ENCODE measurements around the gene SOX30. TPM values are rescaled to one million over a fixed set of nuclear protein-coding genes. Genes with fewer than 3 reads are reported as not detected.

SOX30 gene
- total RNA-seq, 1 experiment from 2014 or later = 0.11 TPM

DNA sequence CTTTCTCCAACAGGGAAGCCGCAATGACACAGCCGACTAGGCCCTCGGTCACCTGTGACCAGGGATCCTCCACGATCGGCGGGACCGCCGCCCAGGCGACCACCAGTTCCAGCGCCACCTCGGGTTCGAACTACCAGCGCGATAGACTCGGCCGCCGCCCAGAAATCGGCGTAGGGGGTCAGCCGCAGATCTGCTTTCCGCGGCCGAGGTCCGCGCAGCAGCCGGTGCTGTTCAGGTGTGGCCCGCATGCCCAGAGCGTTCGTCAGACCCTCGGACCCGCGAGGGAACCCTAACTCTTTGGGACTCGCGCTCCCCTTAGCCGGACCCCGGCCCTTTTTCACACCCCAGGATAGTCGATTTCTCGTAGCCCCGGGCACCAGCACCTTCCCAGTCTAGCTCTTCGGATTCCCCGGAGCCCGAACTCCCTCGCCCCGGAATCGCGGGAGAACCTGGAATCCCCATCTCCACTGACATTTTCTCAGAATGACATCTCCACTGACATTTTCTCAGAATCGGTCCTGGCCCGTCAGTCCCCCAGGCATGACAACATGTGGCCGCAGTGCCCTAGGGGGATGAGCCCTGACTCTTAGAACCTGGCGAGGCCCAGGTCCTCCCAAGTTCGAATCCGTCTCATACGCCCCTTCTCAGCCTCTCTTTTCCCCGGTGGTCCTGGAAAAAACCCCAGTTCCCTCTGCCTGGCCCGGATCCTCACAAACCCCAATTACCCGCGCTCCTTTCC, 19.5 kb upstream of the SOX30 start:
- intact Hi-C loops (cut with micrococcal nuclease; ENCODE audit: unreplicated experiment) = no loop called here
- DNase-seq = no peak
- H2AFZ ChIP-seq = no peak overlapping the region
- H3K4me3 ChIP-seq = no peak overlapping the region
- ChIA-PET CTCF (no interaction called here), POLR2A (ENCODE audit: unreplicated experiment) (no interaction called here)
- H3K4me1 ChIP-seq (replicated peaks; ENCODE audit: insufficient read depth) = no peaks in the 10 kb centered on the region
- H3K4me2 ChIP-seq = no peak overlapping the region
- TF ChIP-seq, protein P1, sequence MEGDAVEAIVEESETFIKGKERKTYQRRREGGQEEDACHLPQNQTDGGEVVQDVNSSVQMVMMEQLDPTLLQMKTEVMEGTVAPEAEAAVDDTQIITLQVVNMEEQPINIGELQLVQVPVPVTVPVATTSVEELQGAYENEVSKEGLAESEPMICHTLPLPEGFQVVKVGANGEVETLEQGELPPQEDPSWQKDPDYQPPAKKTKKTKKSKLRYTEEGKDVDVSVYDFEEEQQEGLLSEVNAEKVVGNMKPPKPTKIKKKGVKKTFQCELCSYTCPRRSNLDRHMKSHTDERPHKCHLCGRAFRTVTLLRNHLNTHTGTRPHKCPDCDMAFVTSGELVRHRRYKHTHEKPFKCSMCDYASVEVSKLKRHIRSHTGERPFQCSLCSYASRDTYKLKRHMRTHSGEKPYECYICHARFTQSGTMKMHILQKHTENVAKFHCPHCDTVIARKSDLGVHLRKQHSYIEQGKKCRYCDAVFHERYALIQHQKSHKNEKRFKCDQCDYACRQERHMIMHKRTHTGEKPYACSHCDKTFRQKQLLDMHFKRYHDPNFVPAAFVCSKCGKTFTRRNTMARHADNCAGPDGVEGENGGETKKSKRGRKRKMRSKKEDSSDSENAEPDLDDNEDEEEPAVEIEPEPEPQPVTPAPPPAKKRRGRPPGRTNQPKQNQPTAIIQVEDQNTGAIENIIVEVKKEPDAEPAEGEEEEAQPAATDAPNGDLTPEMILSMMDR (conservative IDR thresholded peaks at IDR 0.05) = no peak
- no peak for TF ChIP-seq EZH2 (IDR thresholded peaks at IDR 0.05; ENCODE audit: low read depth)
- no TSS peak for BruUV-seq (replicated peaks)
- H3F3A ChIP-seq (ENCODE audit: insufficient read depth, low read depth) = no peaks in the 10 kb centered on the region
- H3K9me2 ChIP-seq (ENCODE audit: insufficient read depth) = no peaks in the 10 kb centered on the region
- H3K36me3 ChIP-seq (ENCODE audit: low read depth) = no peaks in the 10 kb centered on the region
- H4K20me1 ChIP-seq (ENCODE audit: insufficient read depth) = no peaks in the 10 kb centered on the region
- no peaks in the 10 kb centered on the region for H3K9me3 ChIP-seq (ENCODE audit: insufficient read depth, low read depth)
- no peaks in the 10 kb centered on the region for H3K27me3 ChIP-seq (ENCODE audit: insufficient read depth, low read depth)
- H3K27ac ChIP-seq = no peak overlapping the region
- no peaks in the 10 kb centered on the region for H3K79me2 ChIP-seq (ENCODE audit: low read depth)

DNA sequence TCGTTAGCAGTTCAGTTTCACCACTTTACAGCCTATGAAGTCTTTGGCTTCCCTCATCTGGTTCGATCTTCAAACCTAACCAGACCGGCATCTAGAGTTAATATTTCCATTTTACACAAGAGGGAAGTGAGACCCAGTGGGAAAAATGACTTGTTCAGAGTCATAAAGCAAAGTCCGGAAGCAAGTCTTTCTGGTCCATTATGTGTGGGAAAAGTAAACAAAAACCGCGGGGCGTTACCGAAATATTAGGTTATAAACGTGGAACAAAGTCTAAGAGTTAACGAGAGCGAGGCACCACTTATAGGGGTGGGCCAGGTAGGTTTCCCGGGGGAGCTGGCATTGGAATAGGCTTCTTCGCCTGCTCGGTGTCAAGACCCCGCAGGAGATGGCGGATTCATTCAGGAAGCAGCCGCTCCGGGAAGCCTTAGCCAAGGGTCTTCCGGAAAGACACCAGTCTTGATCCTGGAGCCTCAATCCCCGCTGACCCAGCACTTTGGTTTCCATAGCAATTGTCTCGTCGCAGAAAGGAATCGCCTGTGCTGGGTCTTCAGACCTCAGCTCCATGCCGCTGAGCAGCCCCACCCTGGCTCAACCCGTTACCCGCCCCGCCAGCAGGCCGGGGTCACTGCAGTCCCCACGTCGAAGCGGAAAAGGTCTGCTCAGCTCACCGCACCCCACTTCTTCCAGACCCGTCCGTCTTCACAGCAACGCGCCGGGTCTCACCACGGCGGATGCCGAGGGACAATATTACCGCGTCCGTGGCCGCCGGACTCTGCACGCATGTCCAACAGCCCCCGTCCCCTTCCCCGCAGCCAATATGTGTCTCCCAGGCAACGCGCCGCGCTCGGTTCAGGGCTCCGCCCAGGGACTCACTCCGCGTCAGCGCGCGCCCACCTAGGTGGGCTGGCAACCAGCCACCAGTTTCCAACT, 18.7 kb upstream of the SOX30 start, which contains the start of gene C5orf52:
Gene C5orf52, plus strand, starts transcription at position 872 of the 930 bp plus-strand sequence. CDS start 82 bp downstream, outside the sequence.
- no peak within 1 kb of the TSS for H3K4me2 ChIP-seq
- intact Hi-C loops (cut with micrococcal nuclease; ENCODE audit: unreplicated experiment) = no loop called here
- H4K20me1 ChIP-seq (ENCODE audit: insufficient read depth) = no peaks in the 10 kb centered on the region
- no peak within 1 kb of the TSS for H3K27ac ChIP-seq
- DNase-seq = no peak
- TF ChIP-seq EZH2 (IDR thresholded peaks at IDR 0.05; ENCODE audit: low read depth) = no peak
- TF ChIP-seq, protein P1 (conservative IDR thresholded peaks at IDR 0.05) = no peak
- no peaks in the 10 kb centered on the region for H3K9me3 ChIP-seq (ENCODE audit: insufficient read depth, low read depth)
- peaks cover 3% of the 10 kb centered on the region for H3K4me1 ChIP-seq (replicated peaks; ENCODE audit: insufficient read depth)
- H3F3A ChIP-seq (ENCODE audit: insufficient read depth, low read depth) = no peaks in the 10 kb centered on the region
- no peaks in the 10 kb centered on the region for H3K36me3 ChIP-seq (ENCODE audit: low read depth)
- H2AFZ ChIP-seq = no peak within 1 kb of the TSS
- BruUV-seq (replicated peaks) = no TSS peak
- no peak within 1 kb of the TSS for H3K4me3 ChIP-seq
- no peaks in the 10 kb centered on the region for H3K9me2 ChIP-seq (ENCODE audit: insufficient read depth)
- H3K79me2 ChIP-seq (ENCODE audit: low read depth) = no peaks in the 10 kb centered on the region
- CTCF ChIA-PET = interaction anchor here (0.5 kb wide), 1 partner anchor 193 kb away, joined by 22 read pairs; no protein-coding TSS in a partner anchor
- no peaks in the 10 kb centered on the region for H3K27me3 ChIP-seq (ENCODE audit: insufficient read depth, low read depth)
- POLR2A ChIA-PET (ENCODE audit: unreplicated experiment) = no interaction called here

DNA sequence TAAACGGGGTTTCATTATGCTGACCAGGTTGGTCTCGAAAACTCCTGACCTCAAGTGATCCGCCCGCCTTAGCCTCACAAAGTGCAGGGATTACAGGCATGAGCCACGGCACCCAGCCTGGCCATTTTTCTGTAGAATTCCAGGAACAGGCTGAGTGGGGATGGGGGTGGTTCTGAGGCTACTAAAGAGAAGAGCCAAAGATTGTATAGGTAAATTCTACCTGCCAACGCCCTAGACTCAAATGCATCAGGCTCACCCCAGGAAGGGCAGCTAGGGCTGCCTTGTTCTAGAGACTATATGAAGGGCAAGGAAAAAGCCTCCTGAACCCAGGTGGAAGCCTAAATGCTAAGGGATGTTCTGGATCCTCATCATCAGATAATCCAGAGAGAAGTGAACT, 17.5 kb upstream of the SOX30 start:
- no peak overlapping the region for H3K4me2 ChIP-seq
- TF ChIP-seq EZH2 (IDR thresholded peaks at IDR 0.05; ENCODE audit: low read depth) = no peak
- TF ChIP-seq, protein P1 (conservative IDR thresholded peaks at IDR 0.05) = no peak

More for the DNA sequence above, 17.5 kb upstream of the SOX30 start:
- Histone ChIP-seq H3K27me3 (ENCODE audit: insufficient read depth, low read depth) (no peaks in the 10 kb centered on the region), H3K4me1 (replicated peaks; ENCODE audit: insufficient read depth) (peaks cover 5% of the 10 kb centered on the region), H3K9me3 (ENCODE audit: insufficient read depth, low read depth) (no peaks in the 10 kb centered on the region), H3K79me2 (ENCODE audit: low read depth) (no peaks in the 10 kb centered on the region), H4K20me1 (ENCODE audit: insufficient read depth) (no peaks in the 10 kb centered on the region), H3K36me3 (ENCODE audit: low read depth) (no peaks in the 10 kb centered on the region), H3K9me2 (ENCODE audit: insufficient read depth) (no peaks in the 10 kb centered on the region), H3F3A (ENCODE audit: insufficient read depth, low read depth) (peaks cover 5% of the 10 kb centered on the region; the same call in 1 of the 2 replicates), H3K4me3 (no peak overlapping the region), H2AFZ (no peak overlapping the region), H3K27ac (no peak overlapping the region)
- POLR2A ChIA-PET (ENCODE audit: unreplicated experiment) = no interaction called here
- CTCF ChIA-PET = no interaction called here
- no peak for DNase-seq
- no TSS peak for BruUV-seq (replicated peaks)
- intact Hi-C loops (cut with micrococcal nuclease; ENCODE audit: unreplicated experiment) = loop anchor here (1.0 to 10.0 kb wide), 4 partner anchors 49 to 155 kb away; partner anchors contain the start of gene LSM11

Measured in PC-9 (cell line).